ENCODE measurements around the gene TTC7B. TPM values are rescaled to one million over a fixed set of nuclear protein-coding genes. Genes with fewer than 3 reads are reported as not detected.

Gene TTC7B
- total and polyA plus RNA-seq, 2 of the 13 experiments (the other 11 are each of a cell fraction or from before 2014, with no cell fraction given), result 1.3 to 3.2 TPM

DNA sequence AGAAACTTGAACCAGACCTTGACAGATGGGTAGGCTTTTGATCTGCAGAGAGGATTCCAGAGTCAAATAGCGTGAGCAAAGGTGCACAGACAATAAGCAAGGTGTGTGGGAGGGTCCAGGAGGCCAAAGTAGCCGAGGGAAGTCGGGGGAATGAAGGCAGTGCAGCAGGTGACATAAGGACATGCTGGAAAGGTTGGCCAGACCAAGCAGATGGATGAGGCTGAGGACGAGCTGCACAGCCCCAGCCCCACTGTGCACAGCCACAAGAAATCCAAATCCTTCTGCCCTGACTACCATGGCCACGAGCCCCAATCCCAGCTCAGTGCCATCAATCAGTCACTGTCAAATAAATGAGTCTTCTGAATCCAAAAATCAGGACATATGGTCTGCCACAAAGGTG is 5.4 kb downstream of the TTC7B start:
- no peaks in the 10 kb centered on the region for H4K20me1 ChIP-seq (ENCODE audit: insufficient read depth, low read length)
- H3K9me3 ChIP-seq (ENCODE audit: low read length), result no peaks in the 10 kb centered on the region
- H3K36me3 ChIP-seq (replicated peaks in 1 of 2; ENCODE audit: control insufficient read depth in 1 of 2, insufficient read depth in 2 of 2, low read length in 2 of 2), result no peaks in the 10 kb centered on the region
- BruUV-seq (replicated peaks), result no TSS peak
- 7% methylated on average over 4 of the region's 5 CpGs for WGBS (ENCODE audit: low lambda C conversion rate)
- intact Hi-C loops (cut with micrococcal nuclease; ENCODE audit: unreplicated experiment), result no loop called here
- H3K4me3 ChIP-seq (replicated peaks in 1 of 3; ENCODE audit: insufficient read depth in 1 of 3, low read depth in 2 of 3, low read length in 3 of 3), result no peak overlapping the region
- no peak overlapping the region for H3K9ac ChIP-seq (ENCODE audit: insufficient read depth, low read depth, low read length)
- ChIA-PET CTCF (ENCODE audit: low intra/inter-chr PET ratio, low total read pairs) (no interaction called here), POLR2A (no interaction called here)
- in situ Hi-C loops (cut with HindIII; ENCODE audit: extremely low pct_ligation_motif_present, low pct_unique_long_range_greater_than_20kb), result no loop called here
- H3K27ac ChIP-seq (ENCODE audit: extremely low read length, insufficient read depth, low read length), result no peak overlapping the region
- FAIRE-seq (no peak), ATAC-seq (no peak; the same call in 2 of the 3 replicates), DNase-seq (ENCODE audit: low spot score) (peak; percentile 15)
- no peak overlapping the region for H2AFZ ChIP-seq (ENCODE audit: low read length)
- peaks cover 1 to 20% of the 10 kb centered on the region in 2 experiments for H3K27me3 ChIP-seq (ENCODE audit: control insufficient read depth in 1 of 2, insufficient read depth in 2 of 2, low read length in 2 of 2)
- TF ChIP-seq, protein P1, sequence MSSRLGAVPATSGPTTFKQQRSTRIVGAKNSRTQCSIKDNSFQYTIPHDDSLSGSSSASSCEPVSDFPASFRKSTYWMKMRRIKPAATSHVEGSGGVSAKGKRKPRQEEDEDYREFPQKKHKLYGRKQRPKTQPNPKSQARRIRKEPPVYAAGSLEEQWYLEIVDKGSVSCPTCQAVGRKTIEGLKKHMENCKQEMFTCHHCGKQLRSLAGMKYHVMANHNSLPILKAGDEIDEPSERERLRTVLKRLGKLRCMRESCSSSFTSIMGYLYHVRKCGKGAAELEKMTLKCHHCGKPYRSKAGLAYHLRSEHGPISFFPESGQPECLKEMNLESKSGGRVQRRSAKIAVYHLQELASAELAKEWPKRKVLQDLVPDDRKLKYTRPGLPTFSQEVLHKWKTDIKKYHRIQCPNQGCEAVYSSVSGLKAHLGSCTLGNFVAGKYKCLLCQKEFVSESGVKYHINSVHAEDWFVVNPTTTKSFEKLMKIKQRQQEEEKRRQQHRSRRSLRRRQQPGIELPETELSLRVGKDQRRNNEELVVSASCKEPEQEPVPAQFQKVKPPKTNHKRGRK (CRISPR knock-in tag; IDR thresholded peaks at IDR 0.05), result no peak
- TF ChIP-seq GFI1 (CRISPR knock-in tag; IDR thresholded peaks at IDR 0.05; ENCODE audit: borderline replicate concordance) (no peak), ZBTB42 (CRISPR knock-in tag; IDR thresholded peaks at IDR 0.05) (no peak), NFATC3 (CRISPR knock-in tag; IDR thresholded peaks at IDR 0.05) (no peak), HOXA3 (CRISPR knock-in tag; IDR thresholded peaks at IDR 0.05) (no peak), SAP130 (CRISPR knock-in tag; IDR thresholded peaks at IDR 0.05; ENCODE audit: low read depth) (no peak), SMAD9 (CRISPR knock-in tag; IDR thresholded peaks at IDR 0.05) (no peak), ZNF891 (CRISPR knock-in tag; IDR thresholded peaks at IDR 0.05) (no peak), ZNF431 (CRISPR knock-in tag; IDR thresholded peaks at IDR 0.05; ENCODE audit: borderline replicate concordance, low read depth) (no peak), GATA4 (IDR thresholded peaks at IDR 0.05; ENCODE audit: borderline replicate concordance, low read depth) (no peak)
- TF ChIP-seq, protein P2, sequence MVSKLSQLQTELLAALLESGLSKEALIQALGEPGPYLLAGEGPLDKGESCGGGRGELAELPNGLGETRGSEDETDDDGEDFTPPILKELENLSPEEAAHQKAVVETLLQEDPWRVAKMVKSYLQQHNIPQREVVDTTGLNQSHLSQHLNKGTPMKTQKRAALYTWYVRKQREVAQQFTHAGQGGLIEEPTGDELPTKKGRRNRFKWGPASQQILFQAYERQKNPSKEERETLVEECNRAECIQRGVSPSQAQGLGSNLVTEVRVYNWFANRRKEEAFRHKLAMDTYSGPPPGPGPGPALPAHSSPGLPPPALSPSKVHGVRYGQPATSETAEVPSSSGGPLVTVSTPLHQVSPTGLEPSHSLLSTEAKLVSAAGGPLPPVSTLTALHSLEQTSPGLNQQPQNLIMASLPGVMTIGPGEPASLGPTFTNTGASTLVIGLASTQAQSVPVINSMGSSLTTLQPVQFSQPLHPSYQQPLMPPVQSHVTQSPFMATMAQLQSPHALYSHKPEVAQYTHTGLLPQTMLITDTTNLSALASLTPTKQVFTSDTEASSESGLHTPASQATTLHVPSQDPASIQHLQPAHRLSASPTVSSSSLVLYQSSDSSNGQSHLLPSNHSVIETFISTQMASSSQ (IDR thresholded peaks at IDR 0.05; ENCODE audit: low read depth), result no peak
- TF ChIP-seq, protein P2 (CRISPR knock-in tag; IDR thresholded peaks at IDR 0.05; ENCODE audit: borderline replicate concordance), result no peak
- TF ChIP-seq, protein P3, sequence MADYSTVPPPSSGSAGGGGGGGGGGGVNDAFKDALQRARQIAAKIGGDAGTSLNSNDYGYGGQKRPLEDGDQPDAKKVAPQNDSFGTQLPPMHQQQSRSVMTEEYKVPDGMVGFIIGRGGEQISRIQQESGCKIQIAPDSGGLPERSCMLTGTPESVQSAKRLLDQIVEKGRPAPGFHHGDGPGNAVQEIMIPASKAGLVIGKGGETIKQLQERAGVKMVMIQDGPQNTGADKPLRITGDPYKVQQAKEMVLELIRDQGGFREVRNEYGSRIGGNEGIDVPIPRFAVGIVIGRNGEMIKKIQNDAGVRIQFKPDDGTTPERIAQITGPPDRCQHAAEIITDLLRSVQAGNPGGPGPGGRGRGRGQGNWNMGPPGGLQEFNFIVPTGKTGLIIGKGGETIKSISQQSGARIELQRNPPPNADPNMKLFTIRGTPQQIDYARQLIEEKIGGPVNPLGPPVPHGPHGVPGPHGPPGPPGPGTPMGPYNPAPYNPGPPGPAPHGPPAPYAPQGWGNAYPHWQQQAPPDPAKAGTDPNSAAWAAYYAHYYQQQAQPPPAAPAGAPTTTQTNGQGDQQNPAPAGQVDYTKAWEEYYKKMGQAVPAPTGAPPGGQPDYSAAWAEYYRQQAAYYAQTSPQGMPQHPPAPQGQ (CRISPR knock-in tag; IDR thresholded peaks at IDR 0.05; ENCODE audit: borderline replicate concordance), result no peak
- H3K4me1 ChIP-seq (ENCODE audit: insufficient read depth, low read length), result peaks cover 19% of the 10 kb centered on the region
- H3K79me2 ChIP-seq (ENCODE audit: insufficient read depth, low read length), result no peaks in the 10 kb centered on the region
- H3K4me2 ChIP-seq (ENCODE audit: low read depth, low read length), result no peak overlapping the region
